Endodermal cell (in vitro differentiated cells): ENCODE data around the gene FMNL2. TPM values are rescaled to one million over a fixed set of nuclear protein-coding genes. Genes with fewer than 3 reads are reported as not detected.

Experiments
- DNase-seq: peaks from one replicate; pipeline ENCODE4 v3.0.0-alpha.2; 2017
- H3K27ac ChIP-seq: 2 replicates; pipeline ENCODE4 v1.5.1; 2013; ENCODE audit warnings: mild to moderate bottlenecking, low read depth, low read length, moderate library complexity
- H3K27me3 ChIP-seq: 2 replicates; pipeline ENCODE4 v1.6.1; 2013; ENCODE audit warnings: mild to moderate bottlenecking, low read length, moderate library complexity; ENCODE audit not compliant: insufficient read depth, control insufficient read depth, poor library complexity, severe bottlenecking
- H3K36me3 ChIP-seq: 2 replicates; pipeline ENCODE4 v1.7.0; 2013; ENCODE audit warnings: mild to moderate bottlenecking, low read length, moderate library complexity; ENCODE audit not compliant: control insufficient read depth, insufficient read depth
- H3K4me1 ChIP-seq: one replicate; pipeline ENCODE4 v1.7.0; 2013; ENCODE audit warnings: low read length; ENCODE audit not compliant: control insufficient read depth, insufficient read depth
- H3K4me3 ChIP-seq: 2 replicates; pipeline ENCODE4 v1.5.1; 2013; ENCODE audit warnings: mild to moderate bottlenecking, low read length, moderate library complexity
- H3K9ac ChIP-seq: 2 replicates; pipeline ENCODE4 v1.6.1; 2013; ENCODE audit warnings: mild to moderate bottlenecking, low read length, moderate library complexity; ENCODE audit not compliant: poor library complexity, severe bottlenecking; ENCODE audit errors: extremely low read depth
- H3K9me3 ChIP-seq: 2 replicates; pipeline ENCODE4 v1.6.1; 2013; ENCODE audit warnings: mild to moderate bottlenecking, low read length, moderate library complexity; ENCODE audit not compliant: control insufficient read depth
- H3K27ac Mint-ChIP-seq: 2 replicates; pipeline ENCODE4 v1.8.0; 2020; ENCODE audit warnings: mixed read lengths
- H3K27me3 Mint-ChIP-seq: 2 replicates; pipeline ENCODE4 v1.8.0; 2021; ENCODE audit warnings: mild to moderate bottlenecking, mixed read lengths; ENCODE audit not compliant: insufficient read depth
- H3K36me3 Mint-ChIP-seq: 2 replicates; pipeline ENCODE4 v1.8.0; 2020; ENCODE audit warnings: low read depth, mixed read lengths
- H3K4me1 Mint-ChIP-seq: 2 replicates; pipeline ENCODE4 v1.8.0; 2020; ENCODE audit warnings: mixed read lengths
- H3K4me3 Mint-ChIP-seq: 2 replicates; pipeline ENCODE4 v1.8.0; 2020; ENCODE audit warnings: mild to moderate bottlenecking, moderate library complexity, mixed read lengths
- H3K9me3 Mint-ChIP-seq: 2 replicates; pipeline ENCODE4 v1.8.0; 2020; ENCODE audit warnings: mild to moderate bottlenecking, mixed read lengths
- CTCF ChIP-seq: fragments of 200-600 bp; sonication (generic); conservative IDR thresholded peaks from 2 replicates; pipeline ENCODE4 v1.5.0; 2021; ENCODE audit warnings: antibody characterized with exemption, mild to moderate bottlenecking
- WGBS, 2 experiments: methylation state at CpG; one replicate each; pipeline versions ENCODE4 v1.1.5 to v1.1.7; 2013; ENCODE audit warnings: missing lambda C conversion rate in 2 of 2, mixed read lengths in 1 of 2; ENCODE audit not compliant: insufficient coverage in 1 of 2, insufficient read length in 1 of 2; 5-methylcytosine and 5-hydroxymethylcytosine counted together
- total RNA-seq, 2 donors: library from RNA; stranded (reverse); fragmentation: NEBNext Ultra II Directional in 1 of 2; extraction: Animal tissue kit (Norgen Biotek cat#: 25700) in 1 of 2; gene quantifications; 2 replicates in 1 of 2; 3 replicates in 1 of 2; pipeline ENCODE4 v1.2.1, GENCODE V29; 2021

Gene FMNL2
- total RNA-seq, 2 donors from 2014 or later = 49.4 to 51.8 TPM

DNA sequence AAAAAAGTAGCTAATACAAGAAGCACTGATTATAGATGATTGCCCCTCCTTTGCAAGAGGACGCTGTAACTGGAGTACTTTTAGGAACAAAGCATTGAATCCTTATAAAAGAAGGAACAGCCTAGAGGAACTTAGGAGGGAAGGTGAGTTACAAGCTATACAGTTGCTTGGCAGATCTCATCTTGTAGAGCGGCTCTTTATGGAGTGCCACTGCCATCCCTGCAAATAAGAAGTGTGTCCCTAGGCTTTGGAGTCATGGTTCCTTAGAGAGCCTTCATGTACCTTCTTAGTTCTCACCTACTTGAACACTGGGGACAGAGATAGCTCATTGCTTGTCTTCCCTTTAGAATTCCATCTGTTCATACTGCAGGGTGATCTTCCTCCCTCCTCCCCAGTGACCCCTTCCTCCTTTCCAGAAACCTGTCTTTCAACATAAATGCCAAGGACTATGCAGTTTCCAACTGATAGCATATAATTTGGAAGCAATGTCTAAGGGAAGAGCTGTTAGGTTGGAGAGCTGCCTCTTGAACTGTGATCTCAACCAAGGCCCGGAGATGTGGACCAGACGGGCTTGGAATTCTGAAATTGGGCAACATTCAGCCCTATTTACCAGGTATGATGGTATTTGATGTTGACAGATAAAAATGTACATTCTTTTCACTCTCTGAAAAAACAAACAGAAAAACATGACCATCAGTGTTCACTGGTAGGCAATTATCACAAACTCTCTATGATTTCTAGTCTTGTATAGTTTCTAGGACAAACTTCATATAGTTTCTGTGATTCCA, 7.5 kb downstream of the FMNL2 start:
- peaks cover 3% of the 10 kb centered on the region for H3K4me1 ChIP-seq
- H3K27ac ChIP-seq = no peak overlapping the region
- DNase-seq = no peak
- Mint-ChIP-seq H3K36me3 (peaks cover 20% of the 10 kb centered on the region), H3K4me1 (peaks cover 24% of the 10 kb centered on the region), H3K27ac (no peak overlapping the region), H3K27me3 (no peaks in the 10 kb centered on the region), H3K4me3 (no peak overlapping the region), H3K9me3 (no peaks in the 10 kb centered on the region)
- 93 to 97% methylated on average over 3 to 4 of the region's 4 CpGs for WGBS, 2 experiments
- H3K4me3 ChIP-seq = no peak overlapping the region
- H3K27me3 ChIP-seq = no peaks in the 10 kb centered on the region
- no peaks in the 10 kb centered on the region for H3K9me3 ChIP-seq
- H3K9ac ChIP-seq = no peak overlapping the region
- no peak for TF ChIP-seq CTCF
- H3K36me3 ChIP-seq = peaks cover 21% of the 10 kb centered on the region

DNA sequence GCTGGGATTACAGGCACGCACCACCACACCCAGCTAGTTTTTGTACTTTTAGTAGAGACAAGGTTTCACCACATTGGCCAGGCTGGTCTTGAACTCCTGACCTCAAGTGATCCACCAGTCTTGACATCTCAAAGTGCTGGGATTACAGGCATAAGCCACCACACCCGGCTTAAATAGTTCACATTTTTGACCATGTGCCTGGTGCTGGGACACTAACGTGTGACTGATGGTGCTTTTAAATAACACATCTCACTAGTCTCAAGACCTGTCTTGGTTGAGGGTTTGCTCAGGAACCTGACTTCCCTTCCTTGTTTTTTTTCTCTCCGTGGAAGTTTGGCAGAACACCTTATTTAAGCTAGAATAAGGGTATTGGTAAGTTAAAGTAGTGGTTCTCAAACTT, 8.5 kb downstream of the FMNL2 start:
- Mint-ChIP-seq H3K27ac (no peak overlapping the region), H3K36me3 (peaks cover 20% of the 10 kb centered on the region), H3K9me3 (no peaks in the 10 kb centered on the region), H3K4me1 (peaks cover 25% of the 10 kb centered on the region), H3K27me3 (no peaks in the 10 kb centered on the region), H3K4me3 (no peak overlapping the region)
- Histone ChIP-seq H3K9ac (no peak overlapping the region), H3K4me1 (no peaks in the 10 kb centered on the region), H3K36me3 (peaks cover 21% of the 10 kb centered on the region), H3K27me3 (no peaks in the 10 kb centered on the region), H3K4me3 (no peak overlapping the region), H3K27ac (no peak overlapping the region), H3K9me3 (no peaks in the 10 kb centered on the region)
- no peak for TF ChIP-seq CTCF
- 82 to 96% methylated on average over 3 to 4 of the region's 4 CpGs for WGBS, 2 experiments
- DNase-seq = no peak

- Mint-ChIP-seq H3K36me3 (peaks cover 20% of the 10 kb centered on the region), H3K4me1 (peaks cover 18% of the 10 kb centered on the region), H3K27ac (no peak overlapping the region), H3K9me3 (no peaks in the 10 kb centered on the region), H3K4me3 (no peak overlapping the region), H3K27me3 (no peaks in the 10 kb centered on the region)
- Histone ChIP-seq H3K36me3 (peaks cover 21% of the 10 kb centered on the region), H3K9ac (no peak overlapping the region), H3K27ac (no peak overlapping the region), H3K4me3 (no peak overlapping the region), H3K27me3 (no peaks in the 10 kb centered on the region), H3K9me3 (no peaks in the 10 kb centered on the region), H3K4me1 (no peaks in the 10 kb centered on the region)
- TF ChIP-seq CTCF = no peak
- no peak for DNase-seq
Measured at GRCh38 chr2:152344579-152345195, 9.7 kb downstream of the FMNL2 start.
